AG04449 (cell line): ENCODE data around the gene RAI1.

Source experiments
- CTCF ChIA-PET: fragments of 350-600 bp; formaldehyde crosslinking; extraction: SDS; loops from one replicate; lab custom pipeline; 2021; ENCODE audit warnings: antibody characterized with exemption; lab: Yijun Ruan, JAX
- POLR2A ChIA-PET: fragments of 400-600, 350-600 bp; formaldehyde crosslinking; extraction: SDS; loops from one replicate; lab custom pipeline; 2020; ENCODE audit warnings: antibody characterized with exemption, inconsistent platforms; lab: Yijun Ruan, JAX
- DNase-seq: peaks from one replicate; pipeline ENCODE4 v3.0.0-alpha.2; 2010; ENCODE audit warnings: low read depth, low spot score
- H3K4me3 ChIP-seq: 2 replicates; pipeline ENCODE4 v1.5.1; 2011; ENCODE audit warnings: low read depth, mild to moderate bottlenecking, control low read depth, low read length
- CTCF ChIP-seq: IDR thresholded peaks from one replicate; pipeline ENCODE4 v1.5.1; 2011; ENCODE audit warnings: mild to moderate bottlenecking, moderate library complexity, low read length, control low read depth, inconsistent platforms; ENCODE audit not compliant: insufficient read depth; ENCODE audit errors: missing control alignments

The RAI1 gene

DNA sequence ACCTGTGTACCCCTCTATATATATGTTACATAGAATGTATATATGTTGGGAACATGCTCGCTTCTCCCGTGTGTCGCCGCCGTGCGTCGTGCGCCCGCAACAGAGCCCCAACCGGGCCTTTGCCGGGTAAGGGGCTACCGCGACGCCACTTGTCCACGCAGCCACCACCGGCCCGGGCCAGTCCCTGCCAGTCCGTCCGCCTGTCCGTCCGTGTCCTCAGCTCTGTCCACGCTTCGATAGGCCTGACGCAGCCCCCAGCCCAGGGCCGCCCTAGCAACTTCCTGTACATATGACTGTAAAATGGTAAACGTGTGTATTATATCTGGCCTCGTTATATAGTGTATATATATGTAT, 129.6 kb downstream of the RAI1 start:
- ChIA-PET CTCF (interaction anchor here (0.6 to 4.9 kb wide), 15 partner anchors 9 to 271 kb away, joined by 3 to 74 read pairs (median 9); no protein-coding TSS in a partner anchor), POLR2A (no interaction called here)
- no peak overlapping the region for H3K4me3 ChIP-seq
- no peak for TF ChIP-seq CTCF
- no peak for DNase-seq

GRCh38 chr17:17811381-17812210, 130.3 kb downstream of the RAI1 start:
- no peak for TF ChIP-seq CTCF
- no peak for DNase-seq
- CTCF ChIA-PET = interaction anchor here (0.6 to 4.9 kb wide), 38 partner anchors 10 to 272 kb away, joined by 3 to 74 read pairs (median 4); partner anchors contain the start of genes RAI1 and SREBF1
- POLR2A ChIA-PET = no interaction called here
- H3K4me3 ChIP-seq = no peak overlapping the region

DNA sequence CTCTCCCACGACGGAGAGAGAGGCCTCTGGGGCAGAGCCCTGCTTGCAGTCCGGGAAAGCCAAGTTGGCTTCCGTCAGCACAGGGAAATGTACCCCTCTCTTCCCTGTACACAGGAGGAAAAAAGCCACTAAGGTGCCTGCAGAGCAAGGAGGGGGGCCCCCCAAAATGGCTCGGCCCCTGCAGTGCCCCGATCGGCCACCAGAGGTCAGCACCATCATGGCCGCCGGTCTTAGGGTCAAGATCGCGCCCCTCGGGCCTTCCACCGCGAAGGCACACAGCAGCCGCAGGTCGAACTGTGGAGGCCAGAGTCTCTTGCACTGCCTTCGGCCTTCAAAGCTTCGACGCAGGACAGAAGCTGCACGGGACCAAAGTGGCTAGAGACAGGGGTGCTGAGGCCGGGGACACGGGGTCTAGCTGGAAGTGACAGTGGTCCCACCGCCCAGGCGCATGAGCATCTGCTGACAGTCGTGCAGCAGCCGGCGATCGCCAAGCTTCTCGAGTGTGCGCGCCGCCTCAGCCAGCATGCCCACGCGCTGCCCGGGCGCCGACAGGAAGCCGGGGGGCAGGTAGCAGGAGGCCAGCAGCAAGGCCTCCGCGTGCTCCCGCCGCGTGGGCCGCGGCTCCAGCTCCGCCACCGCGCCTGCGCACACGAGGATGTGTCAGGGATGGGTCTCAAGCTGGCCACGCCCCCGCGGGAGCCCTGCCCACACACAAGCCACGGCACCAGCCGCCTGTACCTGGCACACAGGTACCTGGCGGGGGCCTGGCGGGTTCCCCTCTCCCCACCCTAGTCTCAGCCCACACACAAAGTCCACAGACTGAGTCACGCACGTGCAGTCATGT, 131.2 kb downstream of the RAI1 start:
- DNase-seq = no peak
- POLR2A ChIA-PET = interaction anchor here (1.4 kb wide), 1 partner anchor 130 kb away, joined by 6 read pairs; no protein-coding TSS in a partner anchor
- H3K4me3 ChIP-seq = no peak overlapping the region
- TF ChIP-seq CTCF = peak; percentile 90
- CTCF ChIA-PET = interaction anchor here (0.7 to 4.9 kb wide), 38 partner anchors 7 to 225 kb away, joined by 3 to 74 read pairs (median 4); partner anchors contain the start of genes RAI1 and SREBF1

DNA sequence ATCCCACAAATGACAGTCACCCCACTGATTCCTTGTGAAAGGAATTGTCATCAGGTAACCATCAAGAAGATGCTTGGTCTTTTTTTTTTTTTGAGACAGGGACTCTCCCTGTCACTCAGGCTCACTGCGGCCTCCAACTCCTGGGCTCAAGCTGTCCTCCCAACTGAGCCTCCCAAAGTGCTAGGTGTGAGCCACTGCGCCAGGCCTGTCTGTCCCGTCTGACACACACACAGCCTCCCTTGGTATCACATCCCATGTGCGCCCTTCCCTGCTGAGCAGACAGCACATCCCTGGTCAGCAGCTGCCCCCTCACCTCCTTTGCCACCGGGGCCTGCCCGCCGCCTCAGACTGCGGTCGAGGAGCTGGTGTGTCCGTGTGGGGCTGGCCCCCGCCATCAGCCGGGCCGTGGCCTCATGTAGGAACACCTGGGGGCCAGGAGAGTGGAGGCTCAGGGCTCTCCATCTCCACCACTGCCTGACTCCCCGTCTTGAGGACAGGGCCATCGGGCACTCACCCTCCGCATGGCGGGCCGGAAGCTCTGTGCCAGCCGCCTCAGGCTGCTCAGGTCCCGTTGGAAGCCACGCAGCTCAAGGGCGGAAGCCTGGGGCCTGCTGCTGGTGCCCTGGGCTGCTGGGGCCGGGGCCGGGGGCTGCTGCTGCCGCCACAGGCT, 131.9 kb downstream of the RAI1 start:
- ChIA-PET POLR2A (interaction anchor here (1.4 kb wide), 1 partner anchor 131 kb away, joined by 6 read pairs; no protein-coding TSS in a partner anchor), CTCF (interaction anchor here (0.7 to 4.9 kb wide), 25 partner anchors 8 to 225 kb away, joined by 3 to 74 read pairs (median 8); partner anchors contain the start of genes RAI1 and SREBF1)
- no peak overlapping the region for H3K4me3 ChIP-seq
- DNase-seq = no peak
- no peak for TF ChIP-seq CTCF

DNA sequence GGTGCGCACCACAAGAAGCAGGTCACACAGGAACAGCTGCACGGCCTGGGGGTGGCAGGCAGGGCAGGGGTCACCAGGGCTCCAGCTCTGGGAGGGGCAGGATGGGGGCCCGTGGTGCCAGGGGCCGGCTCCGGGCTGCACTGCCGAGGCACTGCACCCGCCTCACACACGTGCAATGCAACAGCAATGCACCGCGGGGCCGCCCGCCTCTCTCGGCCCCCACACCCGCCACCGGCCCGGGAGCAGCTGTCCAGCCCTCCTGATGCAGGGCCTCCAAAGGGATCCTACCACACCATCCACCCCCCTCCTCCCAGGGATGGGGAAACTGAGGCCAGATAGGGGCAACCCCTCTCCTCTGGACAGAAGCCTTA, 132.5 kb downstream of the RAI1 start:
- no peak for DNase-seq
- no peak for TF ChIP-seq CTCF
- no peak overlapping the region for H3K4me3 ChIP-seq
- ChIA-PET CTCF (interaction anchor here (0.7 to 4.9 kb wide), 16 partner anchors 7 to 224 kb away, joined by 3 to 74 read pairs (median 14); partner anchors contain the start of gene RAI1), POLR2A (interaction anchor here (1.4 kb wide), 1 partner anchor 131 kb away, joined by 6 read pairs; no protein-coding TSS in a partner anchor)
